Measurements from ENCODE around the gene TCTN2.

DNA sequence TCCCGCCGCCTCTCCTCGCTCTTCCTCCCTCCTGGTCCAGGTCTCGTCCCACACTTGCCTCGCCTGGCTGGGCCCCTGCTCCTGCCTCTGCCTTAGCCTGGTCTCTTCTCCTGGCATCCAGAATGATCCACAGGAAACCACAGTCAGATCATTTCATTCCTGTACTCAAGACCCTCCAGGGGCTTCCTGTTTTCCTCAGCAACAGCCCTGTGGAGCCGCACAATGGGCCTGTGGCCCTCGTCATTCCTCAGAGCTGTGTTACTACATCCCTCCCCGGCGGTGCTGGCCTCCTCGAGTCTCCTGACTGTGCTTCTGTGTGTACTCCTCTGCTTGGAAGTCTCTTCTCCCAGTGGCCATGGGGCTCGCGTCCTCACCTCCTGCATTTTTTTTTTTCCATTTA lies 61.3 kb downstream of the TCTN2 start:
- TF ChIP-seq CTBP1 (IDR thresholded peaks at IDR 0.05; ENCODE audit: borderline replicate concordance) (no peak), FOXA1 (IDR thresholded peaks at IDR 0.05) (no peak), TARDBP (IDR thresholded peaks at IDR 0.05) (no peak), ELF4 (IDR thresholded peaks at IDR 0.05) (no peak), FOXM1 (IDR thresholded peaks at IDR 0.05; ENCODE audit: borderline replicate concordance) (no peak), SUZ12 (IDR thresholded peaks at IDR 0.05) (no peak), HDGF (IDR thresholded peaks at IDR 0.05; ENCODE audit: borderline replicate concordance) (no peak), FOXK2 (IDR thresholded peaks at IDR 0.05) (no peak), BHLHE40 (IDR thresholded peaks at IDR 0.05; ENCODE audit: borderline replicate concordance) (no peak)
